AG09319 (cell line): ENCODE measurements around the gene UBAC2.

Experiments
- DNase-seq: peaks from one replicate; pipeline ENCODE4 v3.0.0-alpha.2; 2010; ENCODE audit warnings: low read depth; ENCODE audit errors: extremely low read depth
- CTCF ChIP-seq: IDR thresholded peaks from 2 replicates; pipeline ENCODE4 v1.5.1; 2011; ENCODE audit warnings: low read depth, mild to moderate bottlenecking, inconsistent platforms, low read length, moderate library complexity

The UBAC2 gene

DNA sequence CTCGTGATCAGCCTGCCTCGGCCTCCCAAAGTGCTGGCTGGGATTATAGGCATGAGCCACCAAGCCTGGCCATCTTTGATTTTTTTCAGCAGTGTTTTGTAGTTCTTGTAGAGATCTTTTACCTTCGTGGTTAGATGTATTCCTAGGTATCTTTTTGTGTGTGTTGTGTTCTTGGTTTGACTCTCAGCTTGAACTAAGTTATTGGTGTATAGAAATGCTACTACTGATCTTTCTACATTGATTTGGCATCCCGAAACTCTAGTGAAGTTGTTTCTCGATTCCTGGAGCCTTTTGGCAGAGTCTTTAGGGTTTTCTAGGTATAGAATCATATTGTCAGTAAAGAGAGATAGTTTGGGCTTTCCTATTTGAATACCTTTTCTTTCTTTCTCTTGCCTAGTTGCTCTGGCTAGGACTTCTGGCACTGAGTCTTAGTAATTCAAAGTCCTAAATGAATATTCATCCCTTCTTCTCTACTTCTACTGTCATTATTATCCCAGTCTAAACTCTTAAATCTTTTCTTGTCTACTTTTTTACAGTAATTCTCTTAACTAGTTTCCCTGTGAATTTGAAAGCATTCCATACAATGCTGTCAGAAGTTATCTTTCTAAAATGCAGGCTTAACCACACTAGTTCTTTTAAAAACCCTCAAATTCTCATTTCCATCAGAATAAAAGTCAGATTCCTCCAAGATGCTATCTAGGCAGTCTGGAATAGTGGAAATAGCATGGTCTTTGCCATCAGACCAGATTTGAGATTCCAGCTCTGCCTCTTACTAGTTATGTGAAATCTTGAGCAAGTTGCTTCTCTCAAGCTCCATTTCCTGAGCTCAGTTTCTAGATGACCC, 50.5 kb downstream of the UBAC2 start:
- no peak for DNase-seq
- no peak for TF ChIP-seq CTCF

GRCh38 chr13:99251921-99252320, 51.3 kb downstream of the UBAC2 start:
- no peak for DNase-seq
- no peak for TF ChIP-seq CTCF

DNA sequence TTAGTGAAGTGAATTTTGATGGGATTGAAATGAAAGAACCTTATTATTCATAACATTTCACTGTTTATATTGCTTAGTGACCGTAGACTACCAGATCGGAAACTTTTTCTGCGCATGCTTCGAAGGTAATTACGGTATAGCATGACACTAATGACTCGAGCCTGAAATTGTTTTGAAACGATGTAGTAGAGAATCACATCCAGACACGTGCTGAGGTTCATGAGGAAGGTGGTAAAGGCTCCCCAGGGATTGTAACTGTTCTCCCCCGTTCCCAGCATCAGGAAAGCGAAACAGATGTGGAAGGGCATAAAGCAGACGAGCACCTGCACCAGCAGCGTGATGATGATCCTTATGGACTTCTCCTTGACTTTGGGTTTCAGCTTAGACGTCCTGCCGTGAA, 54.2 kb downstream of the UBAC2 start:
- TF ChIP-seq CTCF, result no peak
- no peak for DNase-seq

DNA sequence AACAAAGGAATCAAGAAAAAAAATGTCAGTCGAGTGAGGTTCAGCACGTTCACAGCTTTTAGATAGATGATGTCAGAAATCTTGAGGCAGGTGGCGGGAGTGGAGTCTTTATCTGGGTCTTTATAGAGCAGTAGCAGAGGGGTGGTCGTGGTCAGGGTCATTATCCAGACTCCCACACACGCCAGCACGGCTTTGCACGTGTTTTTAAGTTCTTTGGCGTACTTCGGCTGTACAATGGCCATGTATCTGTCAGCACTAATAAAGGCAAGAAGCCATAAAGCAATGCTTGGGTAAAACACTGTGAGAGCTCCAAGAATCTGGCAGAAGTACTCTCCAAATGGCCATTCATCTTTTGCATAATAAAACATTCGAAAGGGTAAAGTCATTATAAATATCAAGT, 54.6 kb downstream of the UBAC2 start:
- no peak for DNase-seq
- no peak for TF ChIP-seq CTCF

- no peak for TF ChIP-seq CTCF
- DNase-seq, result no peak
Measured at GRCh38 chr13:99256283-99256682, 55.6 kb downstream of the UBAC2 start.

GRCh38 chr13:99256709-99257108, 56.1 kb downstream of the UBAC2 start:
- peak; percentile 84 for DNase-seq
- TF ChIP-seq CTCF, result no peak

DNA sequence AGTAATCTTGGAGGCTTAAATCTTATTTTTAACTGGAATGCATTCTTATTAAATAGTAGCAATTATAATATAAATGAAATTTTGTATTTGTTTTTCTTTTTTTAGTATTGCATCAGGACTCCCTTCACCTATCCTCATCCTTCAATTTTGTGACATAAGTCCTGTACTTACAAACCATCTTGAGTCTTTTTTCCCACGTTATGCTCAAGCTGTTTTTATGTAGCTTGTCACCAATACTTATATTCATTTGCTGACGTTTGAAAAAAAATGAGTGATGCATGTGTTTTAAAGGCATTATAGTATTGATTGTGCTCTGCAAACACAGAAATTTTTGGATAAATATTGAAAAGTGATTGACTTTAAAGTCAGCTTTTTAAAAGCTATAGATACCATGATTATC, 56.6 kb downstream of the UBAC2 start:
- no peak for DNase-seq
- no peak for TF ChIP-seq CTCF
